ENCODE data around the gene SDSL. TPM values are rescaled to one million over a fixed set of nuclear protein-coding genes. Genes with fewer than 3 reads are reported as not detected.

Gene SDSL
- total RNA-seq, 2 donors from 2014 or later, result 1.1 to 5.5 TPM

GRCh38 chr12:113473942-113474341 is 51.8 kb downstream of the SDSL start:
- intact Hi-C loops (cut with DNase I), result no loop called here
- DNase-seq (ENCODE audit: low spot score), result no peak

DNA sequence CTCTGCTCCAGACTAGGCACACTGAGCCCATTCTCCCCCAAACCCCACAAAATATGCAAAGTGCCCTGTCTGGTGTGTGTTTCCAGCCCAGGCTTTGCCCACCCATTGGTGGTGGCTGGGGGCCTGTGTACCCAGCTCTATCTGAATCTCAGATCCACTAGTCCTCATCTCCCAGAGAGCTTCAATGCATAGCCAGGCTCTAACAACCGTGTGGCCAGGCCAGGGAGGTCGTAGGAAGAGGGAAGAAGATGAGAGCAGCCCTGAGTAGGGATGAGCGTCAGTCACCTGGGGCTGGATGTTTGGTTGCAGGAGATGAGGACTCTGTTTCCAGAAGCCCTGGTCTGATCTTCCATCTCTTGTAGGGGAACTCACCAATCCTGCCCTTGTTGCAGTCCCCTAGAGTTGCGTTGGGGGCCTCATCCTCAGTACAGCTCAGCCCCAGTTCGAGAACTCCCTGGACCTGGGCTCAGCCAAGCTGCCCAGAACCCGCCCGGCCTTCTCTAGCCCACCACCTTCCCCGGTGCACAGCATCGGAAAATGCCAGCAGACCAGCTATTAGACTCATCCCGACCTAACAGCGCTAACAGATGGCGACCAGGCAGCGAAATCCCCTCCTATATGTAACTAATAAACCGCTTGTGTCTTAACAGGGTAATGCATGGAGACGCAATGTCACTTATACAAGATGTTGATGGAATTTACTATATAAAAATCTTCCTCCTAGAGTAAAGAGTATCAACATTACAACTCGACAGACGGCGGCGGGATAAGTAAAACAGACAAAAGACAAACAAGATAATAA is 52.7 kb downstream of the SDSL start:
- no peak for DNase-seq (ENCODE audit: low spot score)
- intact Hi-C loops (cut with DNase I), result no loop called here

DNA sequence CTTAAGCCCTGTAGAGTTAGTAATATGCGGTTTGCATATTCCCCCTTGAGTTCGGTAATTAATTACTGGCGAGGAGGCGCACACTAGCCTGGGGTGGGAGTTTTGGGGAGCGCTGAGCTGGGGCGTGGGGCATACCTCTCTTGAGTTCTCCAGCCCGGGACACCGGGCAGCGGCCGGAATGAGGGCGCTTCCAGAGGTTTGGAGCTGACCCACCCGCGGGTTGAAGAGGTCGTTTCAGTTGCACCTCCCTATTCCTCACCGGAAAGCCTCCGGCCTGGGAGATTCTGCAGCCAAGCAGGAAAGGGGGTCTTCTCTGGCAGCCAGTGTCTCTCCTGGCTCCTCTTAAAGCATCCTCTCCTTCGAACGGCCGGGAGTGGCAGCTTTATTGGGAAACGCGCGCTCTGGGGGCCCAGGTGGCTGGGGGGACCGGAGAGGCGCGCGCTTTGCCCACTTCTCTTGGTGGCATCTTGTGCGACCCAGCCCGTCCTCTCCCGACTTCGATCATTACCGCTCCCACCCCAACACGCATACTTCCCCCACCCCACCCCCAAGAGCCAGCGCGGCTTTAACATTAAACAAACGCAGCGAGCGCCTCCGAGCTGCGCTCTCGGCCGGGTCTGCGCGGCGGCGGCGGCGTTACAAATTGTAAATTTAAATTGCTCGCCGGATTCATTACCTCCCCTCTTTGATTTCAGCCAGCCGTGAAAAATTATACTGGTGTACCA is 53.4 kb downstream of the SDSL start:
- intact Hi-C loops (cut with DNase I), result no loop called here
- DNase-seq (ENCODE audit: low spot score), result no peak

GRCh38 chr12:113476176-113476986 is 54.2 kb downstream of the SDSL start:
- no peak for DNase-seq (ENCODE audit: low spot score)
- intact Hi-C loops (cut with DNase I), result no loop called here

DNA sequence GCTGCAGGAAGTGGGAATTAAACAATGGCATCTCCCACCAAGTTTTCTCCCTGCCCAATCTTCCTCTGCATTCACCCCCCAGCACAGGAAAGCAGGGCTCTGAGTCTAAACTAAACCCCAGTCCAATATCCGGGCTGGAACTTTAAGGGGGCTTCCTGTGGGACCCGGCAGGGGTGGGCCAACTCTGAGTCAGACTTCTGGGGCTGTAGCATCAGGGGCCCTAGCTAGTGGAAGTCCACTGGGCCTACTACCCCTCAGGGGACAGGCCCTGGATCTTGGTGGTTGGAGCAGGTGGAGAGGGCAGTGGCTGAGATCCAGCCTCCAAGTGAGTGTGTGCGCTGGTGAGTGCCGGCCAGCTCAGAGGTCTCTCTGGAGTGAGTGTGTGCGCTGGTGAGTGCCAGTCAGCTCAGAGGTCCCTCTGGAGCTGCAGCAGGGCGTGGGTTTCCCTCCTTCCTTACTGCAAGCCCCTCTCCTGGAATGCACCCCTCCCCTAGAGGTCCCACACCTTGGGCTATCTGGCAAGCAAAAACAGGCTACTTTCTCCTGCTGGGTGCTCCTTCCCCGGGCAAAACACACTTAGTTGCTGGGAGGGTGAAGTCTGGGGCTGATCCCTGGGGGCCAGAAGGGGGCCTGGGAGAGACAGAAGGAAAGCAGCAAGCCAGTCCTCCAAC is 55.1 kb downstream of the SDSL start:
- intact Hi-C loops (cut with DNase I), result no loop called here
- DNase-seq (ENCODE audit: low spot score), result no peak

GRCh38 chr12:113477842-113478215 is 55.6 kb downstream of the SDSL start:
- intact Hi-C loops (cut with DNase I), result no loop called here
- peak; percentile 24 for DNase-seq (ENCODE audit: low spot score)

DNA sequence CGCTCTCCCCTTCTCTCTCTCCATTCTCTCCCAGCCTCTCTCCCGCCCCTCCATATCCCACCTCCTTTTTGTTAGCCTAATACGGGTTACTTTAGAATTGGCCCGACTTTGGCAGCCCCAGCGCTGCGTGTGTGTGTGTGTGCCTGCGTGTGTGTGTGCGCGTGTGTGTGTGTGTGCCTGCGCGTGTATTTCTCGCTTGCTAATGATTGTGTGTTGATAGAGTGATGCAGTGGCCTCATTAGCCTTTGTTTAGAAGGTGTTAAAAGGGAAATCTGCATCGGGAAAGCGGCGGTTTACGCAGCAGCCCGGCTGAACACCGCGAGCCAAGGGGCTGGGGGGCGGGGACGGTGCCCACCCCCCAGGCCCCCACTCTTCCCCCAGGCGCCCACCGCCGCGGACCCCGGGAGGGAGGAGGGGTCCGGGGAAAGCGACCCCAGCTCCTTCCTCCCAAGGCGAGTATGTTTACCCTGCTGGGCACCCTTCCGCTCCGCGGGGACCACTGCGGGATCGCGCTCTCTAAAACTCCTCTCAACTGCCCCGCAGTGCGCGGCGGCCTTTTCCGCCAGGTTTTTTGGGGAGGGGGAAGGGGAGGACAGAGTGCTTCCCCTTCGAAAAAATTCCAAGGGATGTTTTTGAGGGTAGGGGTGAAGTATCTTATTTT is 56.3 kb downstream of the SDSL start:
- DNase-seq (ENCODE audit: low spot score), result peak; percentile 23
- intact Hi-C loops (cut with DNase I), result no loop called here

DNA sequence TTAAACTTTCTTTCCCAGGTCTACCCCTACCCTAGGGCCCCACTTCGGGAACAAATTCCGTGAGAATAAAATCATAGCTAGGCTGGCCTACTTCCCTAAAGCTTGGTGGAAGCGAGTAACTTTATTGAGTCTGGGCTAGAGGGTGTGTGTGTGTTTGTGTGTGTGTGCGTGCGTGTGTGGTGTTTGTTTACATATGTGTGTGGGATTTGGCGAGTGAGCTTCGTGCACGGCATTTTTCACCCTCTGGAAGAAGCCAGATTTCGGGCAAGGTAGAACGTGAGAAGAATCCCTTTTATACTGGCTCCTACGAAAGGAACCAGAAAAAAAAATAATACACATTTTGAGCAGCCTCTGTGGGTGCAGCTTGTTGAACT is 57.0 kb downstream of the SDSL start:
- intact Hi-C loops (cut with DNase I), result no loop called here
- DNase-seq (ENCODE audit: low spot score), result no peak

DNA sequence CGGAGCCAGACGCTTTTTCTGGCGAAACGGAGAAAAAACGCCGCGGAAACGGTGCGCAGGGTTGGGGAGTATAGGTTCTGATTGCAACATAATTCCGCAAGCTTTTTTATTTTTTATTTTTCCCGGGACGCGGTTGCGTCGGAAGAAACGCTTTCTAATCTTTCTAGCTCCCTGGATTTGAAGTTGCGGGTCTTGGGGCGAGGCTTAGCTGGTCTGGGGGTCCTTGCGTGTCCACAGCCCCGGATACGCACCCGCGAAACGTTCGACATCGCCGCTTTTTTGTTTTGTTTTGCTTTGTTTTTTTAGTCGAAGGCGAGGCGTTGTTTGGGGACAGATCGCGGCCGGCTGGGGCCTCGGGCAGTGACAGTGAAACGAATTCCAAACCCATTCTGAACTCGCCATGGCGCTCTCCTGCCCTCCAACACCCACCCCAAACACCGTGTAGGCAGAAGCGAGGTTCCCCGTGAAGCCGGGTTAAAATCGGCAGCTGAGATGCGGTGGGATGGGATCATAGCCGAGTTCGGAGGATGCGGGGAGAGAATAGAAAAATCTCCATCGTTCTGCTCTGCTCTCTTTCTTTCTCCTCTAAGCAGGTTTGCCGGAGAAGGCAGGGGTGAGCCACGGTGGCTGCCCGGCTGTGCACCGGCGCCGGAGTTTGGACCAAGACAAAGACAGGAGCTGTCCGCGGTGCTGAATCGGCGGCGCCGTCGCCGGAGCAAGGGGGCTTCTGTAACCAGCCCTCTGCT is 57.6 kb downstream of the SDSL start:
- peak; percentile 55 for DNase-seq (ENCODE audit: low spot score)
- intact Hi-C loops (cut with DNase I), result loop anchor here in 1 of 2 donors (5.0 kb wide), 1 partner anchor 1778 kb away; no protein-coding TSS in a partner anchor

DNA sequence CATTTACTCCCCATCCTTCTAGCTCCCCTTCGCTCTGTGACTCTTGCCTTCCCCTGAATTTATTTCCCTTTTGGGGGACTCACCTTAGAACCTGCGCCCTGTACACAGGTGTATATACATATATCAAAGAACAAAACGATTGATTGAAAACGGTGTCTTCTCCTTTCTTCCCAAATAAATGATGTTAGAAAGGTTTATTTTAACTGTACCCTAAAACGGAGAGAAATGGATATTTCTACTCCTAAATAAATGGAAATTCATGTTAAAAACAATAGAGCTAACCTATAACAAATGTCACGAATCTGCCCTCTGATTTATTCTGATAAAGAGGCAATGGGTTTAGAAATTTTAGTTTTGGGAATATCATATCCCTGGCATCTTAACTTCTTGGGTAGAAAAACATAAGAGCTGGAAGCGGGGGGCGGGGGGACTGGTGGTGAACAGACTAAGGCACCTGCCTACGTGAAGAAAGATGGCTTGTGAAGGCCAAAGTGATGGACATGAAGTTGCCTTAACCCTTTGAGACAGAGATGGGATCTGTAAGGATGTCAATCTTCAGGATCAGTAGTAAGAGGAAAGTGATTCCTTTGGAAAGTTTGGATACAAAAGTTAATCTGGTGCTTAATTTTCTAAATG is 58.3 kb downstream of the SDSL start:
- intact Hi-C loops (cut with DNase I), result loop anchor here in 1 of 2 donors (5.0 kb wide), 1 partner anchor 1777 kb away; no protein-coding TSS in a partner anchor
- no peak for DNase-seq (ENCODE audit: low spot score)

- intact Hi-C loops (cut with DNase I), result loop anchor here in 1 of 2 donors (5.0 kb wide), 1 partner anchor 1775 kb away; no protein-coding TSS in a partner anchor
- DNase-seq (ENCODE audit: low spot score), result no peak
These were observed 60.2 kb downstream of the SDSL start for GRCh38 chr12:113482334-113482733.

DNA sequence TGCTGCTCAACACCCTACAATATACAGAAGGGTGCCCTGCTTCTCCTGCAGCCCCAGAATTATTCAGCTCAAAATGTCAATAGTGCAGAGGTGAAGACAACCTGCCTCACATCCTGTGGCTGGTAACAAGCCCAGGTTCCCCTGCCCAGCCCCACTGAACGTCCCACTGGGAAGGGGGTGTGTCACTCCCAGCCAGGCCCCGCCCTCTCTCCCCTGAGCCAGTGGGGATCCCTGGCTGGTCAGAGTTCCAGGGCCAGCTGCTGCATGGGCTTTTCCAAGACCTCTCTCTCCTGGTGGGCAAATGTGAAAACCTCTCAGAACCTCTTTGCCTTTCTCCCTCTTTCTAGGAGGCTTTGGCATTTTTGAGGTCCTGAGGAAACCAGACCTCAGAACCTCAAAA is 63.1 kb downstream of the SDSL start:
- DNase-seq (ENCODE audit: low spot score), result no peak
- intact Hi-C loops (cut with DNase I), result no loop called here

- DNase-seq (ENCODE audit: low spot score), result no peak
- intact Hi-C loops (cut with DNase I), result no loop called here
These were observed 64.5 kb downstream of the SDSL start for GRCh38 chr12:113486722-113487121.

Other genes with a start within 250 kb of the SDSL start
- gene DDX54, start 236.9 kb upstream of the SDSL start, total RNA-seq, result 10 to 100 TPM; 37.0 to 47.6 TPM
- 1 to 10 TPM; 6.6 to 9.7 TPM for gene RITA1, start 236.7 kb upstream of the SDSL start, total RNA-seq
- gene TPCN1, start 200.9 kb upstream of the SDSL start, total RNA-seq, result 10 to 100 TPM; 28.8 to 50.8 TPM
- 10 to 100 TPM; 21.6 to 29.8 TPM for gene SLC8B1, start 87.3 kb upstream of the SDSL start, total RNA-seq
- 10 to 100 TPM; 53.8 to 67.8 TPM for gene PLBD2, start 63.8 kb upstream of the SDSL start, total RNA-seq
- under 1 TPM; 0.62 to 0.83 TPM for gene SDS, start 18.5 kb upstream of the SDSL start, total RNA-seq
- not detected for gene LHX5, start 49.5 kb downstream of the SDSL start, total RNA-seq

Data from posterior vena cava (tissue), 2 donors.